ENCODE measurements around the gene SLITRK2.

The SLITRK2 gene

GRCh38 chrX:145865082-145865481 lies 47.5 kb downstream of the SLITRK2 start (continued):
- TF ChIP-seq ZNF629 (tag by site-specific recombination; IDR thresholded peaks at IDR 0.05) (no peak), ZSCAN23 (tag by site-specific recombination; IDR thresholded peaks at IDR 0.05) (no peak), EGR2 (tag by site-specific recombination; IDR thresholded peaks at IDR 0.05; ENCODE audit: low read depth) (no peak), ZNF433 (tag by site-specific recombination; IDR thresholded peaks at IDR 0.05; ENCODE audit: low read depth) (no peak), TCF7L2 (IDR thresholded peaks at IDR 0.05; ENCODE audit: borderline replicate concordance, low read depth, low read length) (no peak), ZNF354C (tag by site-specific recombination; IDR thresholded peaks at IDR 0.05; ENCODE audit: borderline replicate concordance, low read depth) (no peak), KLF17 (tag by site-specific recombination; IDR thresholded peaks at IDR 0.05) (no peak), ZNF521 (tag by site-specific recombination; IDR thresholded peaks at IDR 0.05) (no peak), ZNF48 (tag by site-specific recombination; IDR thresholded peaks at IDR 0.05) (no peak)
